HG02623 (cell line): ENCODE results near the gene ACBD3.

Source experiments
- ATAC-seq: cut with Tn5 transposase; IDR thresholded peaks from one replicate; pipeline ENCODE4 v1.9.1; 2021; ENCODE audit warnings: moderate library complexity; ENCODE audit not compliant: unreplicated experiment

ACBD3 gene

DNA sequence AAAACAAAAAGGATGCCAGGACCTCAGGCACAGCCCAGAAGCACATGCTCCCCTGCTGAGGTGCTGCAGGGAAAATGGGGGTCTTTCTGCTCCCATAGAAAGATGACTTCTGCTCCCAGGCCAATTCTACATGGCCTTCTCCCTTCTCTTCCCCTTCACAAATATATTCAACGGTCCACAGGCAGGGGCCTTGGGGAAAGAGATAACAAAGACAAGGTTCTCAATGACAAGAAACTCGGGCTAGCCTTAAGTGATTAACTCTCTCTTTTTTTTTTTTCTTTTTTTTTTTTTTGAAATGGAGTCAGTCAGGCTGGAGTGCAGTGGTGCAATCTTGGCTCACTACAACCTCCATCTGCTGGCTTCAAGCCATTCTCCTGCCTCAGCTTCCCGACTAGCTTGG, 69.9 kb downstream of the ACBD3 start:
- no peak for ATAC-seq

GRCh38 chr1:226112626-226113025, 73.9 kb downstream of the ACBD3 start:
- no peak for ATAC-seq

DNA sequence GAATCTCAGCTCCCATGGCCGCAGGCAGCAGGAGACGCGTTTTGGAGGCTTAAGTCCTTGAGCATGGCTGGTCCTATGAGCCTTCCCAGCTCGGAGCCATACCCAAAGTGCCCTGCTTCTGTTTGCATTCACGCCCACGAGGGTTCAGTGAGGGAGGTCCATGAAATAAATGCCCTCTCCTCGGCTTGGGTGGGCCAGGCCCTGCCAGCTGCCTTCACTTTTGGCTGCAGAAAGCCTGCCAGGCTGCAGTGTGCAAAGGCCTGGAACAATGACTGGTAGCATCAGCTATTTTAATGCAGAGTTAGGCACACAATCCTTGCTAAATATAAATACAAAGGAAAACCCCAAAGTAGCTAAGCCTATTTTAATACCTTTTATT, 74.7 kb downstream of the ACBD3 start:
- no peak for ATAC-seq

GRCh38 chr1:226111098-226111882, 75.3 kb downstream of the ACBD3 start:
- ATAC-seq, result no peak

- peak; percentile 69 for ATAC-seq
These were observed 76.1 kb downstream of the ACBD3 start for GRCh38 chr1:226110249-226111097.

DNA sequence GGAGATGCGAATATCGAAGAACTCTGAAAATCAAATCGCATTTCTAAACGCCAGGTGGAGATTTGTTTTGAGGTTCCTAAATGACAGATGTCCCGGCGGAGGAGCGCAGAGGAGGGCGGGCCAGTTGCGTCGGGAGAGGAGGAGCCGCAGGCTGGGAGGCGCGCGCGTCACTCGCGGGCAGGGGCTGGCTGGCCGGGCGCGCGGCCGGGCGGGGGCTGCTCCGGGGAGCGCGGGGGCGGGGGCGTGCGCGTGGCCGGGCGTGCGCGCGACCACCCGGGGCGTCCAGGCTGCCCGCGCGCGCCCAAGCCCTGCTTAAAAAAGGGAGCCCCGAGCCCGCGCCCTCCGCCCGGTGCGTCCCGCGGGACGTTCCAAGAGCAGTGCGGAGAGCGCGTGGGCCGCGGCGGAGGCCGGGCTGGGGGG, 76.7 kb downstream of the ACBD3 start:
- ATAC-seq, result peak; percentile 72

DNA sequence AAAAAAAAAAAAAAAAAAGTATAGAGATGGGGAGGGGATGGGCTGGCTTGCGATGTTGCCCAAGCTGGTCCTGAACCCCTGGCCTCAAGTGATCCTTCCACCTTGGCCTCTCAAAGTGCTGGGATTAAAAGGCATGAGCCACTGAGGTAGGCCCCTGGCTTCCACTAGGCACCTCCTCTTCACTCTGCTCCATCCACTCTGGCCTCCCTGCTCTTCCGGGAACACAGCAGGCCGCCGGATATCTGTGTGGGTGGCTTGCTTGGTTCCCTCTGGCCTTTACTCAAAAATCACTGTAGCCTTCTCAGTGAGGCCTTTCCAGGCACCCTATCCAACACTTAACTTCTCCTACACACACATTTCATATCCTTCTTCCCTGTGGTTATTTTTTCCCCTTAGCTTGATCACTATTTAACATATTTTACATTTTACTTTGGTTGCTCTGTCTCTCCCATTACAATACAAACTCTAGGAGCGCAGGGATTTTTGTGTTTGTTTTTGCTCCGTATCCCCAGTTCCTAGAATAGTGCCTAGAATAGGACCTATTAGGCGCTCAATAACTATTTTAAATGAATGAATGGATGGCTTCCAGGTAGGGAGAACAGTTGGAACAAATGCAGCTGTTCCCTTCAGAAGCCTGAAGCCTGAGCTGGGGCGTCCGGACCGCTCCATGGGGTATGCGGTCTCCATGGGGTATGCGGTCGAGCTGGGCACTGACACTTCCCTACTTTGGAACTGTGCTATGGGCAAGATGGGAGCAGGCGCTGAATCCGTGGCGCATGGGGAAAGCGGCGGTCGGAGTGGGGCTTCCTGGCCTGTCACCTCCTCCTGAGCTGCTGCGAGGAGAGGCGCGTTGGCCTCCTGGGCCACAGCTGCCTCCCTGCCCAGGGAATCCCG, 77.4 kb downstream of the ACBD3 start:
- no peak for ATAC-seq

DNA sequence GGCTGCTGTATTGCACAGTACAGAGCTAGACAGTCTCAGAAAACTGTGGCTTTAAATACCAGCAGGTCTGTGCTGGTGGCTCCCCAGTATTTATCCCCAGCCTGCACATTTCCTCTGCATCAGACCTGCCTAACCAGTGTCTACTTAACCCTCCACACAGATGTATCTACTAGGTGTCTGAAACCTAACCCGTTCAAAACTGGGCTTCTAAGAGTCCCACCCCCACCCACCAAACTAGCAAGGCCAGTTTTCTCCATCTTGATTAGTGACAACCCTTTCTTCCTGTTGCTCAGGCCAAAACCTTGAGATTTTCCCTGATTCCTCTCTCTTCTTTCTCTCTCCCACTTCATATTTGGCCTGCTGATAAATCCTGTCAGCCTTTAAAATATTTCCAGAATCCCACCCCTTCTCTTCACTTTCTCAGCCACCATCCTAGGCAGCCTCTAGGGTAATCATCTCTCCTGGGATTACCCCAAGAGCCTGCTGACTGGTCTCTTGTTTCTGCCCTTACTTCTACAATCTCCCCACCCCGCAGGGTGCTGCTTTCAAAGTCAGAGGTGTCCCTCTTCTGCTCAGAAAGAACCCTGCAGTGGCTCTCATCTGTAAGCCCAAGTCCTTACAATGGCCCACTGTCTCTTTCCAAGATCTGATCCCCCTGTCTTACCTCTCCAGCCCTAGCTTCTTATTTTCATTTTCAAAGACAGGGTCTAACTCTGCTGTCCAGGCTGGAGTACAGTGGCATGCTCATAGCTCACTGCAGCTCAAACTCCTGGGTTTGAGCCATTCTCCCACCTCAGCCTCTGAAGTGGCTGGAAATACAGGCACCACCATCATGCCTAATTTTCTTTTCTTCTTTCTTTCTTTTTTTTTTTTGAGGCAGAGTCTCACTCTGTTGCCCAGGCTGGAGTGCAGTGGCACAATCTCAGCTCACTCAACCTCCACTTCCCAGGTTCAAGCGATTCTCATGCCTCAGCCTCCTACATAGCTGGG, 78.8 kb downstream of the ACBD3 start:
- ATAC-seq, result no peak

DNA sequence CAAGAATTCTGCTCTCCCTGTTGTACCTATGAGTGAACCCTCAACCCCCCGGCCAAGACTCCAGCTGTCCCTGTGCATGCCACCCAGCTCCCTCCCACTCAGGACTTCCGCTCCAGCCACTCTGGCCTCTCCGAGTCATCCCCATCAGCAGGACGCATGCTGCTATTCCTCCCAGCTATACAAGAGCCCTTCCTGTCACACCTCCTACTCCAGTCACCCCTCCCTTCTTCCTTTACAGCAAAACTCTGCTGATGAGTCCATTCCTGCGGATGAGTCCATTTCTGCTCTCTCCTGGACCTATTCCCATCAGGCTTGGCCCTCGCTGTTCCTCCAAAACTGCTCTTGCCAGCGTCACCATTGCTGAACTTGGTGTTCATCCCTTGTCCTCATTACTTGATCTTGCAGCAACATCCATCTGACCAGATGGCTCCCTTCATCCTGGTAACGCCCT, 81.8 kb downstream of the ACBD3 start:
- no peak for ATAC-seq

- ATAC-seq, result no peak
These were observed 85.8 kb downstream of the ACBD3 start for GRCh38 chr1:226100436-226101391.

- ATAC-seq, result no peak
These were observed 87.4 kb downstream of the ACBD3 start for GRCh38 chr1:226098870-226099835.

DNA sequence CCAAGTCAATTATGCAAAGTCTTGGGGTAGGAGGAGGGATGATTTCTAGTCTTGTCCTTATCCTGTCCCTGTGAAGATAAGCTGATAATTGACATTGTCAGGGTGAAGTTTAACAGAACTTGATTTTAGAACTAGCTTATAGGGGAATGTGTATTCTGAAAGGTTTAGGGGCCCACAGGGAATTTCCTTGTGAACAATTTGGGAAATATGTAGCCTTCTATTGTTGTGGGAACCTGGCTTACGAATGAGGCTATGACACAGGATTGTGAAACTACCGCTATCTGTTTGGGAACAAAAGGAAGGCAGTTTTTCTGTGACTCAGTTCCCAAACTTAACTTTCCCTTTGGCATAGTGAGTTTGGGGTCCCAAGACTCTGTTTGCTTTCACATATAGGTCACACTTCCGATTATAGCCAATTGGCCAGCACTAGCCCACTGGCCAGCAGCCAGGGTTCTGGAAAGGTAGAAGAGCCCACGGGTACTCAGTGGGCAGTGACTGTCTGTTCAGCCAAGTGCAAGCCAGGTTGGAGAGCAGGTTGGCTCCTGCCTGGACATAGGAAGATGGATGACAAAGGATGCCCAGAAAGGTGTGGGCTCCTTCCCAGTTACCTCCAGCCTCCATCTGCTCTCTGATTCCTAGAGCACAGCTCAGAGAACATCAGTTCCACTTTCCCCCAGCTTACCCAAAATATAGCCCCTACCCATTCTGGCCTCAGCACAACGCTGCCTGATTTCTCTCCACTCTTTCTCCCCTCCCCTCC, 88.5 kb downstream of the ACBD3 start:
- no peak for ATAC-seq

GRCh38 chr1:226095286-226095685, 91.3 kb downstream of the ACBD3 start:
- no peak for ATAC-seq
